Naive thymus-derived CD8-positive, alpha-beta T cell (primary cell): ENCODE measurements around the gene CASR. TPM values are rescaled to one million over a fixed set of nuclear protein-coding genes. Genes with fewer than 3 reads are reported as not detected.

Experiments
- ATAC-seq, 2 donors: fragments of 150-1000 bp; cut with Tn5 transposase in 1 of 2; sonication (Bioruptor Pico), chemical (Tn5 transposase) in 1 of 2; 1 replicate in 1 of 2; 2 replicates in 1 of 2; pipeline ENCODE4 v1.10.0; 2021; ENCODE audit warnings: mild to moderate bottlenecking in 2 of 2, moderate library complexity in 2 of 2
- POLR2A ChIA-PET: fragments of 350-600 bp; sonication (Branson Sonifier 250); formaldehyde crosslinking; loops from one replicate; lab custom pipeline; 2021; ENCODE audit warnings: antibody characterized with exemption; lab: Charles Lee
- DNase-seq, 10 donors: peaks; one replicate each; pipeline versions ENCODE4 v3.0.0 to v3.0.0-alpha.2; 2020 to 2022
- H3K27ac Mint-ChIP-seq, 10 donors: one replicate each; pipeline ENCODE4 v1.8.0; 2020 to 2022; ENCODE audit warnings: mild to moderate bottlenecking in 10 of 10, mixed read lengths in 10 of 10, moderate library complexity in 4 of 10, inconsistent platforms in 1 of 10
- H3K27me3 Mint-ChIP-seq, 5 donors: one replicate each; pipeline ENCODE4 v1.8.0; 2021 to 2022; ENCODE audit warnings: mixed read lengths in 5 of 5
- H3K36me3 Mint-ChIP-seq, 3 donors: one replicate each; pipeline ENCODE4 v1.8.0; 2020 to 2022; ENCODE audit warnings: mixed read lengths in 3 of 3, mild to moderate bottlenecking in 2 of 3, inconsistent platforms in 1 of 3
- H3K4me1 Mint-ChIP-seq, 4 donors: one replicate each; pipeline ENCODE4 v1.8.0; 2021 to 2022; ENCODE audit warnings: mixed read lengths in 4 of 4
- H3K4me3 Mint-ChIP-seq, 10 donors: one replicate each; pipeline ENCODE4 v1.8.0; 2020 to 2022; ENCODE audit warnings: mild to moderate bottlenecking in 10 of 10, mixed read lengths in 10 of 10, moderate library complexity in 6 of 10, inconsistent platforms in 1 of 10
- H3K9me3 Mint-ChIP-seq, 9 donors: one replicate each; pipeline ENCODE4 v1.8.0; 2020 to 2022; ENCODE audit warnings: mixed read lengths in 9 of 9, mild to moderate bottlenecking in 3 of 9, inconsistent platforms in 1 of 9, moderate library complexity in 1 of 9
- polyA plus RNA-seq, 3 donors: library from polyadenylated mRNA; unstranded; fragments of 300-500 nt; fragmentation: Illumina TruSeq; gene quantifications; one replicate each; pipeline ENCODE4 v1.2.3, GENCODE V29; 2021
- total RNA-seq, 8 experiments: library from RNA in 2 of 8; stranded (reverse) in 2 of 8; gene quantifications; one replicate each; pipeline ENCODE4 v1.2.3 and lab custom pipeline; 2021 to 2026

CASR gene
- total and polyA plus RNA-seq, 5 experiments from 2014 or later, result not detected

GRCh38 chr3:122268257-122269024 is 85.0 kb downstream of the CASR start:
- Mint-ChIP-seq H3K27me3 (peaks cover 2 to 10% (median 4%) of the 10 kb centered on the region in 5 donors), H3K27ac (no peak overlapping the region)
- no peak for ATAC-seq

GRCh38 chr3:122269045-122269444 is 85.6 kb downstream of the CASR start:
- Mint-ChIP-seq H3K27ac (no peak overlapping the region), H3K9me3 (no peaks in the 10 kb centered on the region), H3K4me3 (no peak overlapping the region), H3K4me1 (peaks cover 23 to 37% (median 32%) of the 10 kb centered on the region in 4 donors), H3K36me3 (no peaks in the 10 kb centered on the region), H3K27me3 (peaks cover 2 to 10% (median 4%) of the 10 kb centered on the region in 5 donors)
- POLR2A ChIA-PET, result no interaction called here
- ATAC-seq, result no peak
- no peak for DNase-seq

More at GRCh38 chr3:122268257-122269024, 85.0 kb downstream of the CASR start:
- H3K4me1 Mint-ChIP-seq, result peaks cover 20 to 32% (median 27%) of the 10 kb centered on the region in 4 donors
- no peak overlapping the region for H3K4me3 Mint-ChIP-seq
- no peak for DNase-seq
- POLR2A ChIA-PET, result no interaction called here
- H3K36me3 Mint-ChIP-seq, result no peaks in the 10 kb centered on the region
- no peaks in the 10 kb centered on the region for H3K9me3 Mint-ChIP-seq

GRCh38 chr3:122271246-122271898 is 87.9 kb downstream of the CASR start:
- DNase-seq (peak in 6 of 10 donors; percentile 10 to 78 (median 52)), ATAC-seq (peak; percentile 97)
- H3K27me3 Mint-ChIP-seq, result peaks cover 0 to 2% (median 0%) of the 10 kb centered on the region in 5 donors
- no peaks in the 10 kb centered on the region for H3K36me3 Mint-ChIP-seq
- H3K4me1 Mint-ChIP-seq, result peaks cover 23 to 37% (median 32%) of the 10 kb centered on the region in 4 donors
- H3K4me3 Mint-ChIP-seq, result peak overlapping the region; percentile 4 to 68 (median 55)
- H3K27ac Mint-ChIP-seq, result peak overlapping the region in 5 of 10 donors; percentile 4 to 74 (median 50)
- no peaks in the 10 kb centered on the region for H3K9me3 Mint-ChIP-seq
- POLR2A ChIA-PET, result no interaction called here

GRCh38 chr3:122272879-122273278 is 89.4 kb downstream of the CASR start:
- H3K36me3 Mint-ChIP-seq, result no peaks in the 10 kb centered on the region
- no peaks in the 10 kb centered on the region for H3K9me3 Mint-ChIP-seq
- peak overlapping the region in 3 of 10 donors; percentile 34 to 91 (median 45) for H3K27ac Mint-ChIP-seq
- peaks cover 0 to 3% (median 0%) of the 10 kb centered on the region in 5 donors for H3K27me3 Mint-ChIP-seq
- peaks cover 23 to 37% (median 32%) of the 10 kb centered on the region in 4 donors for H3K4me1 Mint-ChIP-seq
- POLR2A ChIA-PET, result no interaction called here
- DNase-seq (no peak), ATAC-seq (no peak)
- peak overlapping the region in 5 of 10 donors; percentile 9 to 64 (median 38) for H3K4me3 Mint-ChIP-seq

- peak overlapping the region in 5 of 10 donors; percentile 52 to 91 (median 65) for H3K27ac Mint-ChIP-seq
- peak; percentile 7 to 41 for ATAC-seq
- H3K4me1 Mint-ChIP-seq, result peaks cover 23 to 37% (median 32%) of the 10 kb centered on the region in 4 donors
Measured at GRCh38 chr3:122273498-122273897, 90.0 kb downstream of the CASR start.

GRCh38 chr3:122281891-122282290 is 98.4 kb downstream of the CASR start:
- DNase-seq (no peak), ATAC-seq (no peak)
- H3K4me1 Mint-ChIP-seq, result peaks cover 0 to 3% (median 0%) of the 10 kb centered on the region in 4 donors
- H3K4me3 Mint-ChIP-seq, result no peak overlapping the region
- peak overlapping the region in 2 of 10 donors; percentile 17 to 37 for H3K27ac Mint-ChIP-seq
- no peaks in the 10 kb centered on the region for H3K36me3 Mint-ChIP-seq
- POLR2A ChIA-PET, result no interaction called here
- no peaks in the 10 kb centered on the region for H3K9me3 Mint-ChIP-seq
- H3K27me3 Mint-ChIP-seq, result peaks cover 0 to 4% (median 3%) of the 10 kb centered on the region in 5 donors

More at GRCh38 chr3:122273498-122273897, 90.0 kb downstream of the CASR start:
- Mint-ChIP-seq H3K27me3 (peaks cover 0 to 3% (median 0%) of the 10 kb centered on the region in 5 donors), H3K4me3 (peak overlapping the region in 9 of 10 donors; percentile 1 to 72 (median 34)), H3K9me3 (no peaks in the 10 kb centered on the region), H3K36me3 (no peaks in the 10 kb centered on the region)
- POLR2A ChIA-PET, result no interaction called here
- DNase-seq, result peak in 1 of 10 donors; percentile 18

- H3K36me3 Mint-ChIP-seq, result no peaks in the 10 kb centered on the region
- DNase-seq (no peak), ATAC-seq (no peak)
- no peaks in the 10 kb centered on the region for H3K9me3 Mint-ChIP-seq
- H3K27ac Mint-ChIP-seq, result no peak overlapping the region
- H3K4me1 Mint-ChIP-seq, result peaks cover 0 to 3% (median under 1%) of the 10 kb centered on the region in 4 donors
- H3K4me3 Mint-ChIP-seq, result peak overlapping the region in 1 of 10 donors; percentile 29
- POLR2A ChIA-PET, result no interaction called here
- H3K27me3 Mint-ChIP-seq, result peaks cover 0 to 4% (median 0%) of the 10 kb centered on the region in 5 donors
Measured at GRCh38 chr3:122283796-122284445, 100.5 kb downstream of the CASR start.

- Mint-ChIP-seq H3K4me3 (no peak overlapping the region), H3K27me3 (peaks cover 0 to 4% (median 0%) of the 10 kb centered on the region in 5 donors), H3K4me1 (peaks cover 0 to 7% (median 4%) of the 10 kb centered on the region in 4 donors), H3K27ac (no peak overlapping the region), H3K9me3 (peaks cover 0 to 1% (median 0%) of the 10 kb centered on the region in 9 donors), H3K36me3 (no peaks in the 10 kb centered on the region)
- POLR2A ChIA-PET, result no interaction called here
- ATAC-seq, result no peak
- DNase-seq, result no peak
Measured at GRCh38 chr3:122284486-122284885, 101.0 kb downstream of the CASR start.

GRCh38 chr3:122294359-122294758 is 110.9 kb downstream of the CASR start:
- Mint-ChIP-seq H3K4me3 (no peak overlapping the region), H3K27ac (no peak overlapping the region), H3K27me3 (no peaks in the 10 kb centered on the region), H3K36me3 (no peaks in the 10 kb centered on the region), H3K4me1 (peaks cover 6 to 18% (median 14%) of the 10 kb centered on the region in 4 donors), H3K9me3 (no peaks in the 10 kb centered on the region)
- POLR2A ChIA-PET, result no interaction called here
- ATAC-seq, result no peak
- DNase-seq, result no peak

- Mint-ChIP-seq H3K36me3 (no peaks in the 10 kb centered on the region), H3K27ac (no peak overlapping the region)
- POLR2A ChIA-PET, result no interaction called here
Measured at GRCh38 chr3:122295266-122296062, 112.0 kb downstream of the CASR start.

GRCh38 chr3:122298239-122298638 is 114.8 kb downstream of the CASR start:
- H3K27ac Mint-ChIP-seq, result peak overlapping the region in 1 of 10 donors; percentile 14
- H3K4me1 Mint-ChIP-seq, result peaks cover 4 to 14% (median 10%) of the 10 kb centered on the region in 4 donors
- no peak overlapping the region for H3K4me3 Mint-ChIP-seq
- H3K36me3 Mint-ChIP-seq, result no peaks in the 10 kb centered on the region
- peak in 1 of 2 donors; percentile 46 for ATAC-seq
- H3K9me3 Mint-ChIP-seq, result no peaks in the 10 kb centered on the region
- no peak for DNase-seq
- POLR2A ChIA-PET, result no interaction called here
- no peaks in the 10 kb centered on the region for H3K27me3 Mint-ChIP-seq

More at GRCh38 chr3:122295266-122296062, 112.0 kb downstream of the CASR start:
- H3K9me3 Mint-ChIP-seq, result no peaks in the 10 kb centered on the region
- ATAC-seq (peak in 1 of 2 donors; percentile 33), DNase-seq (no peak)
- no peaks in the 10 kb centered on the region for H3K27me3 Mint-ChIP-seq
- no peak overlapping the region for H3K4me3 Mint-ChIP-seq
- H3K4me1 Mint-ChIP-seq, result peaks cover 4 to 14% (median 10%) of the 10 kb centered on the region in 4 donors

- no peaks in the 10 kb centered on the region for H3K27me3 Mint-ChIP-seq
- no peak overlapping the region for H3K4me3 Mint-ChIP-seq
- H3K4me1 Mint-ChIP-seq, result peaks cover 4 to 14% (median 9%) of the 10 kb centered on the region in 4 donors
- POLR2A ChIA-PET, result no interaction called here
- no peaks in the 10 kb centered on the region for H3K36me3 Mint-ChIP-seq
- H3K9me3 Mint-ChIP-seq, result no peaks in the 10 kb centered on the region
- DNase-seq (no peak), ATAC-seq (no peak)
- no peak overlapping the region for H3K27ac Mint-ChIP-seq
Measured at GRCh38 chr3:122299215-122299614, 115.7 kb downstream of the CASR start.
